HepG2 (cell line): ENCODE data around the gene CCT8. TPM values are rescaled to one million over a fixed set of nuclear protein-coding genes. Genes with fewer than 3 reads are reported as not detected.

Experiments
- ATRX ChIP-seq: sonication (generic); formaldehyde crosslinking; IDR thresholded peaks from 2 replicates; pipeline ENCODE4 v1.4.0; 2020; ENCODE audit warnings: missing genetic modification reagents, borderline replicate concordance
- CHD2 ChIP-seq: IDR thresholded peaks from 2 replicates; pipeline ENCODE4 v1.6.1; 2011; ENCODE audit warnings: low read depth, low read length, improper control_type of control experiment
- FOXO4 ChIP-seq: sonication (generic); formaldehyde crosslinking; conservative IDR thresholded peaks from 2 replicates; pipeline ENCODE4 v1.8.1; 2023; ENCODE audit warnings: missing genetic modification reagents
- HMGA1 ChIP-seq: sonication (generic); formaldehyde crosslinking; conservative IDR thresholded peaks from 2 replicates; pipeline ENCODE4 v1.4.0; 2020; ENCODE audit warnings: missing genetic modification reagents
- HNRNPL ChIP-seq: fragments of 200-400 bp; formaldehyde crosslinking; IDR thresholded peaks from 2 replicates; pipeline ENCODE4 v1.6.1; 2017; ENCODE audit warnings: mild to moderate bottlenecking, low read depth, low read length
- KAT2B ChIP-seq: fragments of 150-350 bp; IDR thresholded peaks from 2 replicates; pipeline ENCODE4 v1.6.1; 2014; ENCODE audit warnings: low read depth, low read length, borderline replicate concordance
- PRDM15 ChIP-seq: sonication (generic); formaldehyde crosslinking; IDR thresholded peaks from 2 replicates; pipeline ENCODE4 v1.4.0; 2020; ENCODE audit warnings: missing genetic modification reagents
- PTBP1 ChIP-seq: fragments of 200-400 bp; formaldehyde crosslinking; IDR thresholded peaks from 2 replicates; pipeline ENCODE4 v1.6.1; 2018; ENCODE audit warnings: low read length, low read depth; ENCODE audit not compliant: poor library complexity, severe bottlenecking
- RBAK ChIP-seq: sonication (generic); formaldehyde crosslinking; IDR thresholded peaks from 2 replicates; pipeline ENCODE4 v1.5.1; 2020; ENCODE audit warnings: mild to moderate bottlenecking, missing genetic modification reagents
- RNF219 ChIP-seq: sonication (generic); formaldehyde crosslinking; IDR thresholded peaks from 2 replicates; pipeline ENCODE4 v1.5.0; 2020; ENCODE audit warnings: mild to moderate bottlenecking, missing genetic modification reagents
- SUZ12 ChIP-seq: fragments of 150-350 bp; IDR thresholded peaks from 2 replicates; pipeline ENCODE4 v1.6.1; 2014; ENCODE audit warnings: low read depth, low read length
- ZNF331 ChIP-seq: sonication (generic); formaldehyde crosslinking; IDR thresholded peaks from 2 replicates; pipeline ENCODE4 v1.4.0; 2020; ENCODE audit warnings: missing genetic modification reagents
- ZNF337 ChIP-seq: sonication (generic); formaldehyde crosslinking; IDR thresholded peaks from 2 replicates; pipeline ENCODE4 v1.5.1; 2020; ENCODE audit warnings: missing genetic modification reagents, low read depth, mild to moderate bottlenecking, borderline replicate concordance
- ZNF33A ChIP-seq: sonication (generic); formaldehyde crosslinking; IDR thresholded peaks from 2 replicates; pipeline ENCODE4 v1.5.1; 2020; ENCODE audit warnings: missing genetic modification reagents, mild to moderate bottlenecking, moderate library complexity, borderline replicate concordance
- ZNF431 ChIP-seq: sonication (generic); formaldehyde crosslinking; IDR thresholded peaks from 2 replicates; pipeline ENCODE4 v1.9.0; 2022; ENCODE audit warnings: missing genetic modification reagents, low read depth, mild to moderate bottlenecking, borderline replicate concordance
- ZNF441 ChIP-seq: sonication (generic); formaldehyde crosslinking; IDR thresholded peaks from 2 replicates; pipeline ENCODE4 v1.7.0; 2021; ENCODE audit warnings: missing genetic modification reagents, borderline replicate concordance
- ZNF512B ChIP-seq: sonication (generic); formaldehyde crosslinking; IDR thresholded peaks from 2 replicates; pipeline ENCODE4 v1.5.1; 2020; ENCODE audit warnings: missing genetic modification reagents, mild to moderate bottlenecking, borderline replicate concordance
- ZNF781 ChIP-seq: sonication (generic); formaldehyde crosslinking; IDR thresholded peaks from 2 replicates; pipeline ENCODE4 v1.5.1; 2020; ENCODE audit warnings: borderline replicate concordance, mild to moderate bottlenecking, missing genetic modification reagents; ENCODE audit errors: not compliant biosample characterization
- polyA plus RNA-seq, 8 experiments: library from polyadenylated mRNA; depleted of rRNA in 3 of 8; stranded (reverse) in 7 of 8; unstranded in 1 of 8; fragments of >200 nt; fragmentation: Illumina TruSeq in 4 of 8; extraction: Trizol in 4 of 8; gene quantifications; 2 replicates each; pipeline versions ENCODE4 v1.2.1 to v1.2.3, GENCODE V29; 2011 to 2016; ENCODE audit warnings: low read depth in 4 of 8, missing spikeins in 1 of 8, mixed read lengths in 1 of 8; ENCODE audit not compliant: insufficient read depth in 1 of 8
- total RNA-seq, 5 experiments: library from RNA; depleted of rRNA; stranded (reverse); fragments of >200 nt; fragmentation: Illumina TruSeq; extraction: Trizol; gene quantifications; 2 replicates each; pipeline ENCODE4 v1.2.3, GENCODE V29; 2016; ENCODE audit warnings: low read depth in 1 of 5

Gene CCT8
- total and polyA plus RNA-seq, 2 of the 13 experiments (the other 11 are each of a cell fraction or from before 2014, with no cell fraction given): 127 to 325 TPM

GRCh38 chr21:29073222-29074006, at the start of gene CCT8 (continued):
- TF ChIP-seq ZNF512B (CRISPR knock-in tag): no peak
- TF ChIP-seq SUZ12: peak; percentile 47
- TF ChIP-seq ZNF781 (CRISPR knock-in tag): peak; percentile 95
- TF ChIP-seq PTBP1: no peak
- TF ChIP-seq ZNF331 (CRISPR knock-in tag): peak; percentile 79
- TF ChIP-seq ZNF431 (CRISPR knock-in tag): no peak
- TF ChIP-seq CHD2: peak; percentile 99
- 0 out of 2 replicates have a peak, but pooled peaks have one; percentile 65 for TF ChIP-seq PRDM15
- no peak for TF ChIP-seq ATRX
- TF ChIP-seq ZNF33A (CRISPR knock-in tag): no peak
- TF ChIP-seq ZNF337 (CRISPR knock-in tag): 0 out of 2 replicates have a peak, but pooled peaks have one; percentile 27
- TF ChIP-seq KAT2B: no peak
- TF ChIP-seq RNF219 (CRISPR knock-in tag): no peak
- peak; percentile 54; the same call in 1 of the 2 replicates for TF ChIP-seq HNRNPL
- TF ChIP-seq ZNF441 (CRISPR knock-in tag): peak; percentile 56; the same call in 1 of the 2 replicates
- 0 out of 2 replicates have a peak, but pooled peaks have one; percentile 18 for TF ChIP-seq RBAK (CRISPR knock-in tag)
- TF ChIP-seq HMGA1: no peak
- no peak for TF ChIP-seq FOXO4 (CRISPR knock-in tag)
